Stomach (tissue), 4 donors: ENCODE measurements around the gene FCER1G.

Source experiments
- CTCF ChIP-seq, 7 experiments: fragments of 450-650 bp in 4 of 7; fragments of 200-600 bp in 3 of 7; sonication (generic) in 3 of 7; IDR thresholded peaks; one replicate each; pipeline ENCODE4 v1.5.1; 2016 to 2019; ENCODE audit warnings: antibody characterized with exemption in 7 of 7, control low read depth in 2 of 7, mild to moderate bottlenecking in 1 of 7
- EP300 ChIP-seq: sonication (generic); formaldehyde crosslinking; IDR thresholded peaks from one replicate; pipeline ENCODE4 v1.6.1; 2017; ENCODE audit warnings: antibody characterized with exemption
- POLR2A ChIP-seq, 4 donors: fragments of 450-650 bp; IDR thresholded peaks; one replicate each; pipeline ENCODE4 v1.6.1; 2016; ENCODE audit warnings: antibody characterized with exemption in 4 of 4, control low read depth in 2 of 4, mild to moderate bottlenecking in 1 of 4, moderate library complexity in 1 of 4
- POLR2AphosphoS5 ChIP-seq, 3 donors: sonication (generic); formaldehyde crosslinking; IDR thresholded peaks; one replicate each; pipeline ENCODE4 v1.6.1; 2016; ENCODE audit warnings: antibody characterized with exemption in 3 of 3

DNA sequence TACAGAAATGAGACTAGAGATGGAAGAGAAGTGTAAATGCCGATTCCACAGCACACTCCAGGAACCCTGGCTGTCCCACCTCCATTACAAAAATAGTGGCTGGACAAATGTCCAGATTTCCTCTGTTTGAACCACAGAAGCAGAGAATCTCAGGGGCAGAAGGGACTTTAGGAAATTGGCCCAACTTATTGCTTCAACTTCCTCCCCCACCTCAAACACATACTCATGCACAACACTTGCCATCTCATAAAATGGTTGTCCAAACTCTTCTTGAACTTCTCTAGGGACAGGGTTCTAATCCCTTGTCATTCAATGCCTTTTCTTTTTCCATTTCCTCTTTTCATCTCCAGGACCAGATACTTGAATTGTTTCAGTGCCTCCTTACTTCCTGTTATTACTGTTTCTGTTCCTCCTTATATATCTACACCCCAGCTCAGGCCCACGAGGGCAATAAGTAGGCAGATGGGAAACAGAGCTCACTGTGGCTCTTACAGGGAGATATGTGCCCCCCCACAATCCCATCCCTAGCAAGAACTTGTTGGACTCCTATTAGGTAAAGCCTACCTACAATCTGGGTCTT is 29.3 kb upstream of the FCER1G start:
- TF ChIP-seq CTCF (IDR thresholded peaks at IDR 0.05) = no peak
- no peak for TF ChIP-seq POLR2A (IDR thresholded peaks at IDR 0.05)
- TF ChIP-seq EP300 = no peak
- no peak for TF ChIP-seq POLR2AphosphoS5 (IDR thresholded peaks at IDR 0.05)
